Measurements from ENCODE around the gene COL23A1.

The COL23A1 gene

DNA sequence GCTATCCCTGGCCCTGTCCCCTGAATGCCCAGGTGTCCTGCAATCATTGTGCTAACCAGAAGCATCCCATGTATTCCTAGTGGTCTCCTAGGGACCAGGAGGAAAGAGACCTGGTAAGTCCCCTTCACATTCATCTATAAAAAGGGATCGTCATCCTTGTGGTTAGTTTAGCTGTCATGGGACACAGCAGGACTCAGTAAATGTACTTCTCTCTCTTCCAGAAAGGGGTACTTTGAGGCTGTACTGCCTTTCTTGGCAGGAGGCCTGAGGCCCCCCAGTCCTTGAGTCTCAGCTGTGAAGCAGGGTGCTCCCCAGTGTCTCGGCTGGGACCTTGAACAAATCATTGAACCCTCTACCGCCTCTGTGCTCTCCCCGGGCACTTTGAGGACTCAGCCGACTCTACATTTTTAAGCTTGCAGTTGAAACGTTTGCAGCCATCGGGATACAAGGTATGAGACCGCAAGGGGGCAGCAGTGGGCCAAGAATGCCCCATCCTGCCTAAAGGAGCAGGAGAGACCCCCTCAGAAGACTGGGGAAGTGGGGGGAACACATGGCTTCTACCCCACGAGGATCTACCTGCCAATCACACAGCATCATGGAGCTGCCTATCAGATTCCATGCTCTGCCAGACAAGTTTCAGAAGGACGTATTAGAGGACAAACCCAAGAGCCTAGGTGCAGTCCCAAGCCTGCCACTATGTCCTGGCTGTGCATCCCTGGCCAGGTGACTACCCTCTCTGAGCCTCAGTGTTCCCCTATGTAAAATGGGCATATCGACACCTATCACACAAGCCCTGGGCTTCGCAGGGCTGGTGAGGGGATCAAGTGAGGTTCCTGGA, 355.2 kb downstream of the COL23A1 start:
- WGBS, 2 donors (ENCODE audit: extremely low coverage in 2 of 2, insufficient read length in 2 of 2, insufficient replicate concordance in 1 of 2) = no CpG with 5 or more reads among the region's 12 CpGs
- H2AK5ac ChIP-seq (ENCODE audit: low read depth, low read length) = peak overlapping the region; percentile 19

DNA sequence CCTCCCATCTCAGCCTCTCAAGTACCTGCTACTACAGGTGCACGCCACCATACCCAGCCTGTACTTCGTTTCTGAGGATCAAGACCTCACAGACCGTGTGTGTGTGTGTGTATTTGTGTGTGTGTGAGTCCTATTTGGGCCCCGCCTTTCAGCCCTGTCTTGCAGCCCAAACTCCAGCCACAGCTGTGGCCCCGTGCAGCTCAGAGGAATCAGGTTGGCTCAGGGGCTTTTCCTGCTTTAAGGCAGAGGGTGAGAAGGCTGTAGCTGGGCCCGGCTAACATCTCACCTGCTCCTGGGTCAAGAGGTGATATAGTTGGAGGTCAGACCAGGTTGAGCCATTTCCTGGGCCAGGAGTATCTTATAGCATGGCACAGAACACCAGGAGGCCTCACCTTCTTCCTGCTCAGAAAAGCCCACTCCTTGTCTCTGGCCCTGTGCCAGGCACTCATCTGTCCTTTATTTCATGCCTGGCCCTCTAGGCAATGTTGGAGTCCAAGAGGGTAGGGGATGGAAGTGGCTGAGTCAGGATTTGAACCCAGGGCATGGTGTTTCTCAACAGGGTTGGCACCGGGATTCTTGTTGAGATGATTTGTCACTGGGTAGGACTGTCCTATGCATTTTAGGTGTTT, 356.0 kb downstream of the COL23A1 start:
- Histone ChIP-seq H2BK12ac (ENCODE audit: low read length) (no peak overlapping the region), H2AK5ac (ENCODE audit: low read depth, low read length) (no peak overlapping the region), H3K27me3 (ENCODE audit: control insufficient read depth in 3 of 3, insufficient read depth in 3 of 3, low read depth in 1 of 3, low read length in 3 of 3) (no peaks in the 10 kb centered on the region), H3K18ac (ENCODE audit: low read length) (no peak overlapping the region), H2AFZ (ENCODE audit: low read length) (no peak overlapping the region), H2BK120ac (ENCODE audit: low read depth, low read length) (peak overlapping the region; percentile 63), H3K27ac (replicated peaks; ENCODE audit: low read length) (no peak overlapping the region), H3K14ac (ENCODE audit: low read length) (no peak overlapping the region), H3K79me1 (ENCODE audit: low read depth, low read length) (peaks cover 9% of the 10 kb centered on the region), H3K4me1 (ENCODE audit: control insufficient read depth in 2 of 2, insufficient read depth in 1 of 2, low read depth in 1 of 2, low read length in 2 of 2) (peaks cover 9 to 21% of the 10 kb centered on the region in 2 donors), H4K91ac (ENCODE audit: low read depth, low read length, poor library complexity) (no peak overlapping the region), H3K4ac (ENCODE audit: low read length) (no peak overlapping the region), H3K9ac (ENCODE audit: low read depth, low read length, poor library complexity) (no peak overlapping the region), H3K23ac (ENCODE audit: low read depth, low read length, poor library complexity) (peak overlapping the region; percentile 56), H2BK15ac (ENCODE audit: low read length) (no peak overlapping the region), H3K4me3 (ENCODE audit: low read length in 2 of 2) (no peak overlapping the region), H3K4me2 (ENCODE audit: insufficient read depth, low read length, poor library complexity, severe bottlenecking) (no peak overlapping the region), H3K9me3 (replicated peaks in 1 of 2; ENCODE audit: control insufficient read depth in 2 of 2, insufficient read depth in 1 of 2, low read depth in 1 of 2, low read length in 2 of 2) (no peaks in the 10 kb centered on the region), H2BK5ac (ENCODE audit: low read length) (no peak overlapping the region), H3K36me3 (replicated peaks in 1 of 2; ENCODE audit: control insufficient read depth in 2 of 2, insufficient read depth in 2 of 2, low read length in 2 of 2) (peaks cover 11 to 24% of the 10 kb centered on the region in 2 donors), H4K8ac (ENCODE audit: low read depth, low read length) (no peak overlapping the region)
- no peak for DNase-seq (ENCODE audit: low spot score)
- no CpG with 5 or more reads among the region's 7 CpGs for WGBS, 2 donors (ENCODE audit: extremely low coverage in 2 of 2, insufficient read length in 2 of 2, insufficient replicate concordance in 1 of 2)

More for the DNA sequence above, 355.2 kb downstream of the COL23A1 start:
- Histone ChIP-seq H2BK15ac (ENCODE audit: low read length) (no peak overlapping the region), H2BK120ac (ENCODE audit: low read depth, low read length) (no peak overlapping the region), H3K36me3 (replicated peaks in 1 of 2; ENCODE audit: control insufficient read depth in 2 of 2, insufficient read depth in 2 of 2, low read length in 2 of 2) (peaks cover 6 to 16% of the 10 kb centered on the region in 2 donors), H2BK5ac (ENCODE audit: low read length) (no peak overlapping the region), H4K8ac (ENCODE audit: low read depth, low read length) (no peak overlapping the region), H3K4me2 (ENCODE audit: insufficient read depth, low read length, poor library complexity, severe bottlenecking) (no peak overlapping the region), H3K4ac (ENCODE audit: low read length) (no peak overlapping the region), H3K9ac (ENCODE audit: low read depth, low read length, poor library complexity) (no peak overlapping the region), H3K23ac (ENCODE audit: low read depth, low read length, poor library complexity) (no peak overlapping the region), H2AFZ (ENCODE audit: low read length) (peak overlapping the region; percentile 71), H3K18ac (ENCODE audit: low read length) (no peak overlapping the region), H4K91ac (ENCODE audit: low read depth, low read length, poor library complexity) (no peak overlapping the region), H3K27ac (replicated peaks; ENCODE audit: low read length) (no peak overlapping the region), H3K14ac (ENCODE audit: low read length) (no peak overlapping the region), H3K27me3 (ENCODE audit: control insufficient read depth in 3 of 3, insufficient read depth in 3 of 3, low read depth in 1 of 3, low read length in 3 of 3) (no peaks in the 10 kb centered on the region), H3K9me3 (replicated peaks in 1 of 2; ENCODE audit: control insufficient read depth in 2 of 2, insufficient read depth in 1 of 2, low read depth in 1 of 2, low read length in 2 of 2) (no peaks in the 10 kb centered on the region), H3K4me1 (ENCODE audit: control insufficient read depth in 2 of 2, insufficient read depth in 1 of 2, low read depth in 1 of 2, low read length in 2 of 2) (peaks cover 10 to 22% of the 10 kb centered on the region in 2 donors), H2BK12ac (ENCODE audit: low read length) (no peak overlapping the region), H3K4me3 (ENCODE audit: low read length in 2 of 2) (peak overlapping the region in 1 of 2 donors; percentile 58), H3K79me1 (ENCODE audit: low read depth, low read length) (peaks cover 9% of the 10 kb centered on the region)
- DNase-seq (ENCODE audit: low spot score) = peak; percentile 80

DNA sequence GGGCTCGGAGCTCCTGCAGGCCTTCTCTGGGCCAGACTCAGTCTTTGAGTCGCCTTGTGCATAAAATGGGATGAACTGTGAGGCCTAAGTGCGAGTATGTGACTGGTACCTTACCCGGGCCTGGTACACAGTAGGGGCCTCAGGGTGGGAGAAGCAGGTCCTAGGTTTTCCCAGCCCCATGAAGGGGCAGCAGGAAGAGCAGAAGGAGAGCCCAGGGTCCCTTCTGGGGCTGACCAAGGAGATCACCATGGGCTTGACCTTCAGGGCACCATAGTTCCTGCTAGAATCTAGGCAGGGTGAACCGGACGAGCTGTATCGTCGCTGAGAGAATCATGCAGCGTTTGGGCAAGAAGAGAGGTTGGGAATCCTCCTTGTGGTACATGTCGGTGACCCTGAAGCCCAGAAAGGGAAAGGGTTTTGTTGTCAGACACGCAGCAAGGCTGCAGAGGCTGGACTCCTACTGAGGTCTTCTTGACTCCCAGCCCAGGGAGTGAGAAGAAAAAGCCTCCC, 357.2 kb downstream of the COL23A1 start:
- Histone ChIP-seq H2AFZ (ENCODE audit: low read length) (peak overlapping the region; percentile 96), H4K91ac (ENCODE audit: low read depth, low read length, poor library complexity) (no peak overlapping the region), H3K9ac (ENCODE audit: low read depth, low read length, poor library complexity) (no peak overlapping the region), H3K4me3 (ENCODE audit: low read length in 2 of 2) (peak overlapping the region; percentile 75 to 93), H3K27ac (replicated peaks; ENCODE audit: low read length) (no peak overlapping the region), H3K27me3 (ENCODE audit: control insufficient read depth in 3 of 3, insufficient read depth in 3 of 3, low read depth in 1 of 3, low read length in 3 of 3) (no peaks in the 10 kb centered on the region), H2AK5ac (ENCODE audit: low read depth, low read length) (peak overlapping the region; percentile 0), H2BK15ac (ENCODE audit: low read length) (peak overlapping the region; percentile 65), H3K36me3 (replicated peaks in 1 of 2; ENCODE audit: control insufficient read depth in 2 of 2, insufficient read depth in 2 of 2, low read length in 2 of 2) (peaks cover 20 to 35% of the 10 kb centered on the region in 2 donors), H3K14ac (ENCODE audit: low read length) (no peak overlapping the region), H3K4me2 (ENCODE audit: insufficient read depth, low read length, poor library complexity, severe bottlenecking) (peak overlapping the region; percentile 92), H3K4ac (ENCODE audit: low read length) (no peak overlapping the region), H2BK5ac (ENCODE audit: low read length) (peak overlapping the region; percentile 84), H2BK120ac (ENCODE audit: low read depth, low read length) (no peak overlapping the region), H4K8ac (ENCODE audit: low read depth, low read length) (no peak overlapping the region), H3K9me3 (replicated peaks in 1 of 2; ENCODE audit: control insufficient read depth in 2 of 2, insufficient read depth in 1 of 2, low read depth in 1 of 2, low read length in 2 of 2) (no peaks in the 10 kb centered on the region), H3K18ac (ENCODE audit: low read length) (peak overlapping the region; percentile 24), H3K4me1 (ENCODE audit: control insufficient read depth in 2 of 2, insufficient read depth in 1 of 2, low read depth in 1 of 2, low read length in 2 of 2) (peaks cover 6 to 14% of the 10 kb centered on the region in 2 donors), H3K79me1 (ENCODE audit: low read depth, low read length) (peaks cover 9% of the 10 kb centered on the region), H2BK12ac (ENCODE audit: low read length) (no peak overlapping the region), H3K23ac (ENCODE audit: low read depth, low read length, poor library complexity) (peak overlapping the region; percentile 87)
- DNase-seq (ENCODE audit: low spot score) = no peak
- no CpG with 5 or more reads among the region's 11 CpGs for WGBS, 2 donors (ENCODE audit: extremely low coverage in 2 of 2, insufficient read length in 2 of 2, insufficient replicate concordance in 1 of 2)

All from neuronal stem cell (in vitro differentiated cells).